ENCODE data around the gene AGAP2. TPM values are rescaled to one million over a fixed set of nuclear protein-coding genes. Genes with fewer than 3 reads are reported as not detected.
A peak's percentile ranks its signal among the peaks of the same experiment; 100 is the strongest.
"Not testable (repeated sequence)": the region's sequence is repeated elsewhere in the genome, so short reads cannot be mapped to it uniquely, and the experiment has no call there.

The AGAP2 gene
- total RNA-seq, 4 donors from 2014 or later = 2.5 to 11.2 (median 3.6) TPM

DNA sequence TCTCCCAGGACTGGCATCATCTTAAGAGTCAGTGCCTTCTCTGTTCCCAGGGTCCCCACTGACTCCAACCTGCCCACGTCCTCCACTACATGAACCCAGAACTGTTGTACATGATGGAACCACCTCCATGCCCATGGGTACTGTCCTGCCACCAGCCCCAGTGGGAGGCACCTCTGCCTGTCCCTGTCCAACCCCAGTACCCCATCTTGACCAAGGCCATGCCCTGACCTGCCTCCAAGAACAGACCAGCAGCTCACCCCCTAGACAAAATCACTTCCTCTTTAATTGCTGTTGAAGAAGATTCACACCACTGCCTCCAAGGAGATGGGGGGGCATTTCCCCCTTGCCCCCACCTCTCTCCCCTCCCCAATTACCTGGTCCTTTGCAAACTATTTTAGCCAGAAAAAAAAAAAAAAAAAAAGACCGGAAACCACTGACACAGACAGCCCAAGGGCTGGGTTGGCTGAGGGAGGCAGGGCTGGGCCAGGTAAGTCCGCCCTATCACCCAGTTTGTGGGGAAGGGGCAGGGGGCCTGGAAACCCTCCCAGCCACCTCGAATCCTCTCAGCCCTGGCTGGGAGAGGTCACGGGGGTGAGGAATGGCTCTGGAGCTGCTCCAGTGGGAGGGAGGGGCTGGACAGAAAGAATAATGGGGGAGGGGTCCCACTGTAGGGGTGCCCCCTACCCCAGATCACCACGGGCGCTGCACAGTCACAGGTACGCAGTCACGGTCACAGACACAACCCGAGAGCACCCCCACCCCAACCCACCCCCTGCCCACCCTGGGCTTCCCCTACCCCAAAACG is 13.4 kb downstream of the AGAP2 start:
- TF ChIP-seq POLR2A (IDR thresholded peaks at IDR 0.05; ENCODE audit: low read depth) (no peak), POLR2AphosphoS5 (IDR thresholded peaks at IDR 0.05) (no peak), EP300 (IDR thresholded peaks at IDR 0.05) (no peak)
- TF ChIP-seq, protein P1, sequence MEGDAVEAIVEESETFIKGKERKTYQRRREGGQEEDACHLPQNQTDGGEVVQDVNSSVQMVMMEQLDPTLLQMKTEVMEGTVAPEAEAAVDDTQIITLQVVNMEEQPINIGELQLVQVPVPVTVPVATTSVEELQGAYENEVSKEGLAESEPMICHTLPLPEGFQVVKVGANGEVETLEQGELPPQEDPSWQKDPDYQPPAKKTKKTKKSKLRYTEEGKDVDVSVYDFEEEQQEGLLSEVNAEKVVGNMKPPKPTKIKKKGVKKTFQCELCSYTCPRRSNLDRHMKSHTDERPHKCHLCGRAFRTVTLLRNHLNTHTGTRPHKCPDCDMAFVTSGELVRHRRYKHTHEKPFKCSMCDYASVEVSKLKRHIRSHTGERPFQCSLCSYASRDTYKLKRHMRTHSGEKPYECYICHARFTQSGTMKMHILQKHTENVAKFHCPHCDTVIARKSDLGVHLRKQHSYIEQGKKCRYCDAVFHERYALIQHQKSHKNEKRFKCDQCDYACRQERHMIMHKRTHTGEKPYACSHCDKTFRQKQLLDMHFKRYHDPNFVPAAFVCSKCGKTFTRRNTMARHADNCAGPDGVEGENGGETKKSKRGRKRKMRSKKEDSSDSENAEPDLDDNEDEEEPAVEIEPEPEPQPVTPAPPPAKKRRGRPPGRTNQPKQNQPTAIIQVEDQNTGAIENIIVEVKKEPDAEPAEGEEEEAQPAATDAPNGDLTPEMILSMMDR (IDR thresholded peaks at IDR 0.05) = no peak
- H3K9me3 ChIP-seq = no peaks in the 10 kb centered on the region
- 56% methylated on average over 6 of the region's 11 CpGs for WGBS
- H3K27me3 ChIP-seq = peaks cover 6 to 45% (median 13%) of the 10 kb centered on the region in 4 donors
- no peak overlapping the region for H3K4me3 ChIP-seq
- peaks cover 11 to 20% (median 20%) of the 10 kb centered on the region in 4 donors for H3K36me3 ChIP-seq
- DNase-seq (ENCODE audit: extremely low spot score) = peak; percentile 75
- intact Hi-C loops (cut with DNase I) = no loop called here
- H3K4me1 ChIP-seq = peaks cover 14 to 25% (median 21%) of the 10 kb centered on the region in 4 donors
- H3K27ac ChIP-seq (replicated peaks in 1 of 4) = no peak overlapping the region

DNA sequence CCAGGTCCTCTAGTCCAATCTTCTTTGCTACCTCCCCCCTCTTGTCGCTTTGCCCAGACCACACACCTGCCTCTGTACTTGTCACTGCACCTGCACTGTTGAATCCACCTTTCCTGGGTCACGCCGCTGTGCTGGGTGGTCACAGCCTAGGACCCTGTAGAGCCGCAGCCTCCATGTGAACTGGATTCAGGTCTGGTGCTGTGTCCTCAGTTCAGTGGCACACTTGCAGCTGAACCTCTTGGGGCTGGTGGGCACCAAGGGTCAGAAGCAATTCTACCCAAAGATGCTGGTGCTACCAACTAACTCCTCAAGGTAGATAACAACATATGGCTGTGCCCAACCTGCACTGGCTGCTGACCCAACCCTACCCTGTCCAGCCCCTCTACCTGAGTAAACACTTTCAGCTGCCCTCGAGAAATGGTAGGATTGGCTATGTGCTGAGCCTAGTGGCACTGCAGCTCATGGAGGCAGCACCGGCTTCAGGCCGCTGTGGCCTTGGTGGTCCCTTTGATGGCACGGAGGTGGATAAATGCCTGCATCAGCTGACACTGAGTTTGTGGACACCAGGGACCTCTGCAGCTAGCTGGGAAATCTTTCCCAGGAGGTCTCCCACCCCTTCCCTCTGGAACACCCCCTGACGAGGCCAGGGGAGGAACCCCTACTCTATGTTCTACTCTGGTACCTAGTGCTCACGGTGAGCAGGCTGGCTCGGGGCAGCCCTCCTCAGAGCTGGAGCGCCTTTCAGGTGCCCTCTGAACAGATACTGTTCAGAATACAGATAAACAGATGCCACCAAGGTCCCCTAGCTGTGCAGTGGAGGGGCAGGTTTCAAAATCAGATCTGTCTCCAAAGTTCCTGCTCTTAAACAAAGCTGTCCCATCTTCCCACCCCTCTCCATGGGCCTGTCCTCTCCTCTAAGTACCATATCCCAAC is 14.3 kb downstream of the AGAP2 start:
- Histone ChIP-seq H3K27me3 (peaks cover 6 to 45% (median 13%) of the 10 kb centered on the region in 4 donors), H3K4me1 (peaks cover 14 to 25% (median 21%) of the 10 kb centered on the region in 4 donors), H3K9me3 (no peaks in the 10 kb centered on the region), H3K36me3 (peaks cover 19 to 29% (median 28%) of the 10 kb centered on the region in 4 donors), H3K27ac (replicated peaks in 1 of 4) (no peak overlapping the region), H3K4me3 (no peak overlapping the region)
- TF ChIP-seq EP300 (IDR thresholded peaks at IDR 0.05) (no peak), POLR2AphosphoS5 (IDR thresholded peaks at IDR 0.05) (peak in 1 of 2 donors; percentile 7), POLR2A (IDR thresholded peaks at IDR 0.05; ENCODE audit: low read depth) (no peak)
- TF ChIP-seq, protein P1 (IDR thresholded peaks at IDR 0.05) = no peak
- WGBS = 91% methylated on average over 12 of the region's 12 CpGs
- DNase-seq (ENCODE audit: extremely low spot score) = peak; percentile 89
- intact Hi-C loops (cut with DNase I) = no loop called here

DNA sequence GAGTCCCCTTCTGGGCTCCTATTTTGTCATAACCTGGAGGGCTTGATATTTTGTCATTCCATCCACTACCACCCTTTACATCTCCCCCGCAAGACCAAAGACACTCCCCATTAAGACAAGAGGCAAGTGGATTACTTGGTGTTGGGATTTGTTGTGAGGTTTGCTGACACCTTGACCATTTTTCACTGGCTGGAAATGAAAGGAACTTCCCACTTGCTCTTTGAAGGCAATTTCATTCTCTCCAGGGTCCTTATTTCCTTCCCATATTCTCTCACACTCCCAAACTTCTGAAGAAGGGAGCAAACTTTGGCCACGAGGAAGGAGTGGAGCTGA is 14.9 kb downstream of the AGAP2 start:
- Histone ChIP-seq H3K4me1 (peaks cover 14 to 25% (median 21%) of the 10 kb centered on the region in 4 donors), H3K36me3 (peaks cover 24 to 35% (median 35%) of the 10 kb centered on the region in 4 donors), H3K4me3 (no peak overlapping the region), H3K27me3 (peaks cover 6 to 43% (median 13%) of the 10 kb centered on the region in 4 donors), H3K9me3 (no peaks in the 10 kb centered on the region), H3K27ac (replicated peaks in 1 of 4) (no peak overlapping the region)
- WGBS = 66% methylated on average over 2 of the region's 2 CpGs
- intact Hi-C loops (cut with DNase I) = no loop called here
- TF ChIP-seq POLR2A (IDR thresholded peaks at IDR 0.05; ENCODE audit: low read depth) (no peak), EP300 (IDR thresholded peaks at IDR 0.05) (no peak), POLR2AphosphoS5 (IDR thresholded peaks at IDR 0.05) (no peak)
- TF ChIP-seq, protein P1 (IDR thresholded peaks at IDR 0.05) = no peak
- DNase-seq (ENCODE audit: extremely low spot score) = peak; percentile 84

DNA sequence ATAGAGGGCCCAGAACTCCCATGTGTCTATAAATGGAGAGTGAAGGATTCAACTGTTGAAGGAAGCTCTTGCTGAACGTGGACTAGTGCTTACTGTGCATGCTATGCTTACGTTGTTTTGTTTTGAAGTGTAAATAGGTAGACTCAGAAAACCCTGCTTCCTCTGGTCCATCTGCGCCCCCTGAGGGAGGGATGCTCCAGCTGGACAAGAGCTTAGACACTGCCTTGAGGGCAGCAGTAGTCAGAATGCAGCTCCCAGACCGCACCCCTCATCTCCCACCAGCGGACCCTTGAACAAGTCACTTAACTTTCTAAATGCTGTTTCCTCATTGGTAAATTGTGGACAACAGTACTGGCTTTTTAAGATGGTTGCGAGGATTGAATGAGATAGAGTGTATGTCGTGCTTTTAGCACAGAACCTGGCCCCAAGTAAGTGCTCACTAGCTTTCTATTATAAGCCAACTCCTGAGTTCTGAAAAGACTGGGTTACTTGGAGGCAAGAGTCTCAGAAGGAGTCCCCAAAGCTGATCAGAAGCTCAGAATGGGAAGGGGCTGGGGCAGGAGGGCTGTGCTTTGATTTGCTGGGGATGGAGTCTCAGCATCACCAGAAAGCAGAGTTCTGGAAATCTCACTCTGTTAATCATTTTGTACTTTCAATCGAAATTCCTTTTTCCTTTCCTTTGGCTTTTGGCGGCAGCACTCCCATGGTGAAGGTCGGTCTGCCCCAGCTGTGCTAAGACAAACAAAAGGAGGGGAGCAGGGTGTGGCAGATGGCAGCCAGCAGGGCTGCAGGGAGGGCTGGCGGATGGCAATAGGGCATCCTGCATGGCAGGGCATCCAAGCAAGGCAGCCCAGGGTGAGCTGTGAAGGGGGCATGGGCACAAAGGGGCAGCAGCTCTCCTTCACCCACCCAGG is 15.6 kb downstream of the AGAP2 start:
- 61% methylated on average over 11 of the region's 11 CpGs for WGBS
- Histone ChIP-seq H3K4me1 (peaks cover 14 to 25% (median 21%) of the 10 kb centered on the region in 4 donors), H3K27me3 (peaks cover 6 to 37% (median 13%) of the 10 kb centered on the region in 4 donors), H3K27ac (replicated peaks in 1 of 4) (no peak overlapping the region), H3K4me3 (no peak overlapping the region), H3K36me3 (peaks cover 30 to 42% (median 41%) of the 10 kb centered on the region in 4 donors), H3K9me3 (no peaks in the 10 kb centered on the region)
- TF ChIP-seq, protein P1 (IDR thresholded peaks at IDR 0.05) = no peak
- no peak for TF ChIP-seq POLR2AphosphoS5 (IDR thresholded peaks at IDR 0.05)
- no peak for TF ChIP-seq EP300 (IDR thresholded peaks at IDR 0.05)
- no peak for TF ChIP-seq POLR2A (IDR thresholded peaks at IDR 0.05; ENCODE audit: low read depth)
- intact Hi-C loops (cut with DNase I) = no loop called here
- DNase-seq (ENCODE audit: extremely low spot score) = peak; percentile 77

DNA sequence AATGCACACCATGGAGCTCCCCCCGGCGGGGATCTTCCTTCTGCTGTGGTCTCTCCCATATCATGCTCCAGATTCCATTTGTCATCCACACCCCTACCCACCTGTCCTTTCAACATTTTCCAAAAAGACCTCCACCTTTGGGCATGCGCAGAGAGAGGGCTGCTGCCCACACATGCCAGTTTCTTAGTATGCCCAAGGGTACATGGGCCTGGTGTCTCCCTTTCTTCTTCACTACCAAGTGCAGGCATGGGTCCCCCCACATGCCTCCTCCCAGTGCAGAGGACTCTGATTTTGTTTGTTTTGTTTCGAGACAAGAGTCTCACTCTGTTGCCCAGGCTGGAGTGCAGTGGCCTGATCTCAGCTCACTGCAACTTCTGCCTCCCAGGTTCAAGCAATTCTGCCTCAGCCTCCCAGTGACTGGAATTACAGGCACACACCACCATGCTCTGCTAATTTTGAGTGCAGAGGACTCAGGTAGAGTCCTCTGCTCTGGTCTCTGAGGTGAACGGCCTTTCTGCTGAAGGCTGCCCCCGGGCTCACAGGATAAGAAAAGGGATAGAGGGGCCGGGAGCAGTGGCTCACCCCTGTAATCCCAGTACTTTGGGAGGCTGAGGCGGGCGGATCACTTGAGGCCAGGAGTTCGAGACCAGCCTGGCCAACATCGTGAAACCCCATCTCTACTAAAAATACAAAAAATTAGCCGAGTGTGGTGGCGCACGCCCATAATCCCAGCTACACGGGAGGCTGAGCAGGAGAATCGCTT is 16.5 kb downstream of the AGAP2 start:
- peak; percentile 77 for DNase-seq (ENCODE audit: extremely low spot score)
- Histone ChIP-seq H3K4me1 (peaks cover 11 to 17% (median 16%) of the 10 kb centered on the region in 4 donors), H3K36me3 (peaks cover 37 to 51% (median 50%) of the 10 kb centered on the region in 4 donors), H3K27me3 (peaks cover 5 to 28% (median 8%) of the 10 kb centered on the region in 4 donors)
- 97% methylated on average over 16 of the region's 16 CpGs for WGBS
- H3K4me3 ChIP-seq; H3K27ac ChIP-seq (replicated peaks in 1 of 4); H3K9me3 ChIP-seq; intact Hi-C loops (cut with DNase I): not testable (repeated sequence)

Measured in esophagus muscularis mucosa (tissue), 4 donors.